GM21526 (cell line): ENCODE data around the gene CPZ.
"Not testable (repeated sequence)": the region's sequence is repeated elsewhere in the genome, so short reads cannot be mapped to it uniquely, and the experiment has no call there.

Experiments
- ATAC-seq: cut with Tn5 transposase; IDR thresholded peaks from one replicate; pipeline ENCODE4 v1.9.1; 2021; ENCODE audit warnings: moderate library complexity; ENCODE audit not compliant: unreplicated experiment, low FRiP score

The CPZ gene

GRCh38 chr4:8648816-8649630 is 56.5 kb downstream of the CPZ start:
- no peak for ATAC-seq

GRCh38 chr4:8649631-8650361 is 57.2 kb downstream of the CPZ start:
- no peak for ATAC-seq

GRCh38 chr4:8651661-8652180 is 59.2 kb downstream of the CPZ start:
- ATAC-seq = no peak

GRCh38 chr4:8652181-8653078 is 59.9 kb downstream of the CPZ start:
- no peak for ATAC-seq

GRCh38 chr4:8653326-8654000 is 60.9 kb downstream of the CPZ start:
- no peak for ATAC-seq

- ATAC-seq = not testable (repeated sequence)
Observed at GRCh38 chr4:8654139-8654538, 61.6 kb downstream of the CPZ start.

GRCh38 chr4:8655411-8656184 is 63.0 kb downstream of the CPZ start:
- ATAC-seq = no peak

- no peak for ATAC-seq
Observed at GRCh38 chr4:8656185-8656517, 63.6 kb downstream of the CPZ start.

- no peak for ATAC-seq
Observed at GRCh38 chr4:8656711-8657380, 64.3 kb downstream of the CPZ start.

- ATAC-seq = no peak
Observed at GRCh38 chr4:8657381-8658088, 65.0 kb downstream of the CPZ start.

GRCh38 chr4:8662776-8663175 is 70.2 kb downstream of the CPZ start:
- ATAC-seq = no peak

- no peak for ATAC-seq
Observed at GRCh38 chr4:8664031-8664805, 71.7 kb downstream of the CPZ start.

GRCh38 chr4:8664976-8665375 is 72.4 kb downstream of the CPZ start:
- ATAC-seq = no peak

GRCh38 chr4:8665406-8666360 is 73.1 kb downstream of the CPZ start:
- no peak for ATAC-seq

GRCh38 chr4:8666581-8666980 is 74.0 kb downstream of the CPZ start:
- ATAC-seq = no peak
